Liver (tissue), 2 donors: ENCODE data around the gene IGF1R.

Experiments
- CTCF ChIP-seq: fragments of 150-350 bp; IDR thresholded peaks from 2 replicates; pipeline ENCODE4 v1.5.1; 2017; ENCODE audit warnings: improper control_type of control experiment, low read depth, low read length; ENCODE audit not compliant: missing input control
- TF ChIP-seq, protein P1 (sequence below): IDR thresholded peaks from 2 replicates; pipeline ENCODE4 v1.6.1; 2016; ENCODE audit warnings: antibody characterized with exemption, mild to moderate bottlenecking
- donor health status: healthy.

- TF ChIP-seq, protein P1, sequence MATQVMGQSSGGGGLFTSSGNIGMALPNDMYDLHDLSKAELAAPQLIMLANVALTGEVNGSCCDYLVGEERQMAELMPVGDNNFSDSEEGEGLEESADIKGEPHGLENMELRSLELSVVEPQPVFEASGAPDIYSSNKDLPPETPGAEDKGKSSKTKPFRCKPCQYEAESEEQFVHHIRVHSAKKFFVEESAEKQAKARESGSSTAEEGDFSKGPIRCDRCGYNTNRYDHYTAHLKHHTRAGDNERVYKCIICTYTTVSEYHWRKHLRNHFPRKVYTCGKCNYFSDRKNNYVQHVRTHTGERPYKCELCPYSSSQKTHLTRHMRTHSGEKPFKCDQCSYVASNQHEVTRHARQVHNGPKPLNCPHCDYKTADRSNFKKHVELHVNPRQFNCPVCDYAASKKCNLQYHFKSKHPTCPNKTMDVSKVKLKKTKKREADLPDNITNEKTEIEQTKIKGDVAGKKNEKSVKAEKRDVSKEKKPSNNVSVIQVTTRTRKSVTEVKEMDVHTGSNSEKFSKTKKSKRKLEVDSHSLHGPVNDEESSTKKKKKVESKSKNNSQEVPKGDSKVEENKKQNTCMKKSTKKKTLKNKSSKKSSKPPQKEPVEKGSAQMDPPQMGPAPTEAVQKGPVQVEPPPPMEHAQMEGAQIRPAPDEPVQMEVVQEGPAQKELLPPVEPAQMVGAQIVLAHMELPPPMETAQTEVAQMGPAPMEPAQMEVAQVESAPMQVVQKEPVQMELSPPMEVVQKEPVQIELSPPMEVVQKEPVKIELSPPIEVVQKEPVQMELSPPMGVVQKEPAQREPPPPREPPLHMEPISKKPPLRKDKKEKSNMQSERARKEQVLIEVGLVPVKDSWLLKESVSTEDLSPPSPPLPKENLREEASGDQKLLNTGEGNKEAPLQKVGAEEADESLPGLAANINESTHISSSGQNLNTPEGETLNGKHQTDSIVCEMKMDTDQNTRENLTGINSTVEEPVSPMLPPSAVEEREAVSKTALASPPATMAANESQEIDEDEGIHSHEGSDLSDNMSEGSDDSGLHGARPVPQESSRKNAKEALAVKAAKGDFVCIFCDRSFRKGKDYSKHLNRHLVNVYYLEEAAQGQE = no peak
- TF ChIP-seq CTCF = no peak
These were observed 195.9 kb downstream of the IGF1R start for GRCh38 chr15:98844261-98844660.
